Ovary (tissue), 9 donors: ENCODE data around the gene MTAP. TPM values are rescaled to one million over a fixed set of nuclear protein-coding genes. Genes with fewer than 3 reads are reported as not detected.

Source experiments
- DNase-seq, 5 donors: peaks; one replicate each; pipeline ENCODE4 v3.0.0-alpha.2; 2019 to 2020
- H3K27ac ChIP-seq, 2 donors: fragments of 200-600 bp; one replicate each; pipeline versions ENCODE4 v1.5.1 to v1.8.0; 2019 to 2022
- H3K27me3 ChIP-seq: fragments of 200-600 bp; one replicate; pipeline ENCODE4 v1.8.0; 2022
- H3K36me3 ChIP-seq: fragments of 200-600 bp; sonication (generic); one replicate; pipeline ENCODE4 v1.5.1; 2019
- H3K4me1 ChIP-seq: one replicate; pipeline ENCODE4 v1.8.1; 2013; ENCODE audit warnings: mild to moderate bottlenecking, moderate library complexity; ENCODE audit not compliant: insufficient read depth
- H3K4me3 ChIP-seq: fragments of 200-600 bp; sonication (generic); one replicate; pipeline ENCODE4 v1.5.1; 2017
- H3K9me3 ChIP-seq, 2 donors: fragments of 200-600 bp in 1 of 2; sonication (generic) in 1 of 2; one replicate each; pipeline versions ENCODE4 v1.5.1 to v1.8.1; 2013 to 2019; ENCODE audit warnings: mild to moderate bottlenecking in 1 of 2, moderate library complexity in 1 of 2
- EP300 ChIP-seq: sonication (generic); formaldehyde crosslinking; IDR thresholded peaks from one replicate; pipeline ENCODE4 v1.6.1; 2017; ENCODE audit warnings: antibody characterized with exemption
- POLR2A ChIP-seq: fragments of 450-650 bp; IDR thresholded peaks from one replicate; pipeline ENCODE4 v1.6.1; 2017; ENCODE audit warnings: antibody characterized with exemption, mild to moderate bottlenecking, moderate library complexity
- WGBS, 3 donors: extraction: QIAGEN DNeasy Blood & Tissue Kit in 1 of 3; methylation state at CpG; one replicate each; pipeline versions ENCODE4 v1.1.5 to v1.1.7; 2013 to 2017; 5-methylcytosine and 5-hydroxymethylcytosine counted together
- intact Hi-C, 4 donors: fragments of 100-400 bp; cut with DNase I; formaldehyde crosslinking; loops; one replicate each; pipeline versions ENCODE4 v1.11.0 to v1.15.1; 2022 to 2023
- polyA plus RNA-seq, 2 donors: library from polyadenylated mRNA; stranded (reverse); fragments of 200-250 nt in 1 of 2; fragments of 350-450 nt in 1 of 2; fragmentation: Illumina TruSeq in 1 of 2; extraction: RNeasy Lipid Tissue Mini Kit (QIAGEN cat#74804) in 1 of 2; gene quantifications; one replicate each; pipeline ENCODE4 v1.2.3, GENCODE V29; 2013 to 2014
- total RNA-seq, 7 donors: library from RNA; depleted of rRNA in 2 of 7; stranded (reverse); fragments of >200 nt in 2 of 7; fragmentation: NEBNext Ultra II Directional in 3 of 7; extraction: Animal tissue kit (Norgen Biotek cat#: 25700) in 3 of 7; gene quantifications; one replicate each; pipeline versions ENCODE4 v1.1.0 to v1.2.4, GENCODE V29; 2016 to 2023
- TF ChIP-seq, protein P1 (sequence below), 3 donors: fragments of 450-650 bp in 2 of 3; fragments of 200-600 bp in 1 of 3; IDR thresholded peaks; one replicate each; pipeline versions ENCODE4 v1.5.1 to v1.8.0; 2016 to 2022; ENCODE audit warnings: antibody characterized with exemption in 3 of 3, mild to moderate bottlenecking in 1 of 3
- donor health status: DM: no; HTN: no; CAD: no; lungs with moderate emphysema.
- donor health status: DM: no; HTN: no; CAD: no.
- donor health status: Bipolar disorder and iron deficiency.
- donor health status: DM: yes; HTN: yes; CAD: no.
- donor health status: DM: no; HTN: no; CAD: no.
- donor health status: DM: yes; HTN: yes; CAD: no.

The MTAP gene
- total and polyA plus RNA-seq, 9 donors, result 12.2 to 43.3 (median 34.0) TPM

DNA sequence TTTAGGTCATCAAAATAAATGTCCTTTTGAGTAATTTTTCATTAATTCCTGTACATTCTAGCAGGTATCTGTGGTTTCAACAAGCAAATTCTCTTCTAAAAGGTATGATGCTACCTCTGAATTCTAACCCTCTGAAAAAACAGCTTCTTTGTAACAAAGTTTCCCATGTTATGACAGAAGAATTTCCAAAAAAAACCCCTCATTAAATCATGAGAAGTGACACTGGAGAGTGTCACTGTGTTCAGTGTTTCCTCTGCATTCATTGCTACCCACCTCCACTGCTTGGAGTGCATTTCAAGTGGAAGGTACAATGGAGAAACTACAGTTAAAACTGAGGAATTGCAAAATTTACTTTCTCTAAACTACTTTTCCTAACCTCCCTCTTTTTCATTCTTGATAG is 181.7 kb downstream of the MTAP start:
- no peak overlapping the region for H3K4me3 ChIP-seq
- DNase-seq, result no peak
- no peaks in the 10 kb centered on the region for H3K27me3 ChIP-seq
- H3K4me1 ChIP-seq, result no peaks in the 10 kb centered on the region
- TF ChIP-seq, protein P1, sequence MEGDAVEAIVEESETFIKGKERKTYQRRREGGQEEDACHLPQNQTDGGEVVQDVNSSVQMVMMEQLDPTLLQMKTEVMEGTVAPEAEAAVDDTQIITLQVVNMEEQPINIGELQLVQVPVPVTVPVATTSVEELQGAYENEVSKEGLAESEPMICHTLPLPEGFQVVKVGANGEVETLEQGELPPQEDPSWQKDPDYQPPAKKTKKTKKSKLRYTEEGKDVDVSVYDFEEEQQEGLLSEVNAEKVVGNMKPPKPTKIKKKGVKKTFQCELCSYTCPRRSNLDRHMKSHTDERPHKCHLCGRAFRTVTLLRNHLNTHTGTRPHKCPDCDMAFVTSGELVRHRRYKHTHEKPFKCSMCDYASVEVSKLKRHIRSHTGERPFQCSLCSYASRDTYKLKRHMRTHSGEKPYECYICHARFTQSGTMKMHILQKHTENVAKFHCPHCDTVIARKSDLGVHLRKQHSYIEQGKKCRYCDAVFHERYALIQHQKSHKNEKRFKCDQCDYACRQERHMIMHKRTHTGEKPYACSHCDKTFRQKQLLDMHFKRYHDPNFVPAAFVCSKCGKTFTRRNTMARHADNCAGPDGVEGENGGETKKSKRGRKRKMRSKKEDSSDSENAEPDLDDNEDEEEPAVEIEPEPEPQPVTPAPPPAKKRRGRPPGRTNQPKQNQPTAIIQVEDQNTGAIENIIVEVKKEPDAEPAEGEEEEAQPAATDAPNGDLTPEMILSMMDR (IDR thresholded peaks at IDR 0.05), result no peak
- no peak for TF ChIP-seq POLR2A
- no peak for TF ChIP-seq EP300
- H3K9me3 ChIP-seq, result no peaks in the 10 kb centered on the region
- intact Hi-C loops, result no loop called here
- H3K36me3 ChIP-seq, result no peaks in the 10 kb centered on the region
- H3K27ac ChIP-seq, result no peak overlapping the region

DNA sequence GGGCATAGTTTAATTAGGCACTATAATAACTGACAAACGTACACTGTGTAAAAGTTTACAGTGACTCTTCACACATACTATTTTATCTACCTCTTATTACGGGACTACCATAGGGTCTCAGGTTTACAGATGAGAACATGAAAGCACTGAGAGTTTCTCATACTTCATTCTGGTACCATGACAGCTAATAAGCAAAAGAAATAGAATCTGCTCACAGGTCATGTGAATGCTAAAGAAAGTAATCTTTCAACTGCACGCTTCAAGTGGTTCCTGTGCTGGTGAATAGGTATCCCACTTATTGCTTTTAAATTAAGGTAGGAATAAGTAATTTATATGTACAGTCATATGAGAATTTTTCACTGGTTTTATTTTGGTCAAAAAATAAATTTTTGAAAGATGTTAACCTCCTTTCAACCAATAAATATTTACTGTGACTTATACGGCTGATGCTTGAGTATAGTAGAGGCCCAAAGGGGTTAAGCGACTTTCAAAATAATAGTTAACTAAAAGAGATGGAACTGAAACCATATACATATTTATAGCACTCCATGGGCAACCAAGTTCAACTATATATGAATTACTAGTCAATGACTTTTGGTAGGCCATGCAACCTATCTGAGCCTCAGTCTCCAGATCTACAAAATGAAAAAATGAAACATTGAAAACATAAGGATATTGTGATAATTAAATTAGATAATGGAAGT is 183.7 kb downstream of the MTAP start:
- Histone ChIP-seq H3K27ac (no peak overlapping the region), H3K4me3 (no peak overlapping the region), H3K4me1 (no peaks in the 10 kb centered on the region), H3K27me3 (no peaks in the 10 kb centered on the region), H3K36me3 (no peaks in the 10 kb centered on the region), H3K9me3 (no peaks in the 10 kb centered on the region)
- no peak for DNase-seq
- TF ChIP-seq, protein P1 (IDR thresholded peaks at IDR 0.05), result no peak
- TF ChIP-seq EP300 (no peak), POLR2A (no peak)
- WGBS, 3 donors, result 71 to 80% (median 79%) methylated on average over 5 of the region's 5 CpGs
- intact Hi-C loops, result no loop called here

Other genes starting within 250 kb of the MTAP start
- gene CDKN2A, start 191.8 kb downstream of the MTAP start, total RNA-seq, result 1 to 10 TPM in 3 of 7 donors, under 1 TPM in 4; 0.20 to 7.6 (median 0.82) TPM
- 1 to 10 TPM; 1.0 to 1.3 TPM for gene CDKN2A, start 191.8 kb downstream of the MTAP start, polyA plus RNA-seq
- 1 to 10 TPM in 3 of 7 donors, under 1 TPM in 3, not detected in 1; 0.51 to 2.1 (median 0.82) TPM for gene CDKN2B-AS1, start 192.2 kb downstream of the MTAP start, total RNA-seq
- gene CDKN2B-AS1, start 192.2 kb downstream of the MTAP start, polyA plus RNA-seq, result under 1 TPM; 0.06 to 0.32 TPM
- 1 to 10 TPM; 1.0 to 5.3 (median 1.7) TPM for gene CDKN2B, start 206.7 kb downstream of the MTAP start, total RNA-seq
- 1 to 10 TPM in 1 of 2 donors, under 1 TPM in 1; 0.63 to 5.7 TPM for gene CDKN2B, start 206.7 kb downstream of the MTAP start, polyA plus RNA-seq